ENCODE results near the gene SIRT1.
"Not testable (repeated sequence)": the region's sequence is repeated elsewhere in the genome, so short reads cannot be mapped to it uniquely, and the experiment has no call there.

The SIRT1 gene

DNA sequence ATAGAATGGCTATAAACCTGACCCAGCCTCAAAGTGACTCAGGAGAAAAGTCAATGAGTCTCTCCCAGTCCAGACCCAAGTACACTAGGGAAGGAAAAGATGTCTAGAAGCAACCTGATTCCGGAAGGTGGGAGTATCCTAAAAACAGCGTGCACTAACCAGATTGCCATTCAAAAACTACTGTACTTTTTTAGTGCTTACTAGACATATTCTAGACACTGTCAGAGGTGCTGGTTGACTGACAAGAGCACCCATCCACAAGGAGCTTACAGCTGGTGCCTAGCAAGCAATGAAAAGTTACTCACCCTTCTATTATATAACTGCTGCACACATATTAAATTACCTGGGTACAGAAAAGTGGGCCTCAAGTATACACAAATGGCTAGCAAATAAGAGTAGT, 81.0 kb downstream of the SIRT1 start:
- no peak for DNase-seq (ENCODE audit: low spot score)

DNA sequence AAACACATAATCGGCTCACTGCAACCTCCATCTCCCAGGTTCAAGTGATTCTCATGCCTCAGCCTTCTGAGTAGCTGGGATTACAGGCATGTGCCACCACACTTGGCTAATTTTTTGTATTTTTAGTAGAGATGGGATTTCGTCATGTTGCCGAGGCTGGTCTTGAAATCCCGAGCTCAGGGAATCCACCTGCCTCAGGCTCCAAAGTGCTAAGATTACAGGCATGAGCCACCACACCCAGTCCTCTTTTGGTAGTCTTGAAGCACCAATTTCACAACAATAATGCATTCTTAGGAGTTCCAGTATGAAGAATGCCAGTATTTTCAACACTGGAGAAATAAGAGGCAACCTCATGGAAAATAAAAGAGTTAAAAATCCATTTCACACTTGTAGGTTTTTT, 81.6 kb downstream of the SIRT1 start:
- not testable (repeated sequence) for DNase-seq (ENCODE audit: low spot score)
